NCI-H1694 (cell line): ENCODE results near the gene LENEP.

Source experiments
- DNase-seq: peaks from one replicate; lab custom pipeline; 2025; lab: John Stamatoyannopoulos, UW

The LENEP gene

DNA sequence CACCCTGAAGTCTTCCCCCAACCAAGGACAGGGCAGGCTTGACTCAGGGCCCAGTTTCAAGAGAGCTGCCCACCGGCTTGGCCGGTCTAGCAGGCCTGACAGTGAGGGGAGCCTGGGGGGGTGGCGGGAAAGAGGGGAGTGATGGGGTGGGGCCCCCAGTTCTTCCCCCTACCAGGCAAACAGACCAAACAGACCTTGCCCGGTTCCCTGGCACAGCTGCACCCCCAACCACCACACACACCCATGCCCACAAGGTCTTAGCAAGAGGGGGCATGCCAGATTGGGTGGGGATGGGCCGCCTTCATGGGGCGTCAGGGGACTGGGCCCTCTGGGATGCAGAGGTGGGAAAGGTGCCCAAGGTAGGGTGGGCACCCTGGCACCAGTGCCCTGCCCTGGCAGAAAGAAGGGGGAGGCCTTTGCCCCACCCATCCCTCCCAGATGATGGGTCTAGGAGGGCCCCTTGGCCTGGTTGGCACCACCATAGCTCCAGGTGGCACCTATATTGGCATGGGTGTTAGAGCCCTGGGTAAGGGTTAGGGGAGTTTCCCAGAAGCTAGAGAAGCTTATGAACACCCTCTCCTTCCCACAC lies 18.1 kb downstream of the LENEP start:
- no peak for DNase-seq

GRCh38 chr1:155012026-155012546 lies 18.7 kb downstream of the LENEP start:
- no peak for DNase-seq

GRCh38 chr1:155012776-155013602 lies 19.6 kb downstream of the LENEP start:
- no peak for DNase-seq

GRCh38 chr1:155013632-155014031 lies 20.2 kb downstream of the LENEP start:
- no peak for DNase-seq

GRCh38 chr1:155014709-155015508 lies 21.5 kb downstream of the LENEP start:
- no peak for DNase-seq

DNA sequence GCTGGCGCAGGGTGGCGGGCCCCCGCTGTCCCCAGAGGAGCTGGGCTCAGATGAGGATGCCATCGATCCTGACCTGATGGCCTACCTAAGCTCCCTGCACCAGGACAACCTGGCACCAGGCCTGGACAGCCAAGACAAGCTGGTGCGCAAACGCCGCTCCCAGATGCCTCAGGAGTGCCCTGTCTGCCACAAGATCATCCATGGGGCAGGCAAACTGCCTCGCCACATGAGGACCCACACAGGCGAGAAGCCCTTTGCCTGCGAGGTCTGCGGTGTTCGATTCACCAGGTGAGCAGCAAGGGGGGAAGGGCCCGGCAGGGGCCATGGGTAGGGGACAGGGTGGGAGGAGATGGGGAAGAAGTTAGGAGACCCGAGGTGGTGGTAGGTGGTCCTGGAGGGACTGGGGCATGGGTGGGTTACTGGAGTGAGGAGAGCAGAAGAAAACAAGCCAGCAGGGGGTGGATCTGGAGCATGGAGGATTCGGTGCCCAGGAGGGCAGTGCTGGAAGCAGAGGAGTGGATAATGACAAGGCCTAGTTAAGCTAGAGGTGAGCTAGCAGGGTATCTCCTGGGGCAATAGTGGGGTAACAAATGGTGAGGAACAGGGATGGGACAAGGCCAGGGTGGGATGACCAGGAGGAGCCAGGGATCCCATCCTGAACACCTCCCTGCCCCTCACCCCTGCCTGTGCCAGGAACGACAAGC lies 22.3 kb downstream of the LENEP start:
- DNase-seq, result no peak

DNA sequence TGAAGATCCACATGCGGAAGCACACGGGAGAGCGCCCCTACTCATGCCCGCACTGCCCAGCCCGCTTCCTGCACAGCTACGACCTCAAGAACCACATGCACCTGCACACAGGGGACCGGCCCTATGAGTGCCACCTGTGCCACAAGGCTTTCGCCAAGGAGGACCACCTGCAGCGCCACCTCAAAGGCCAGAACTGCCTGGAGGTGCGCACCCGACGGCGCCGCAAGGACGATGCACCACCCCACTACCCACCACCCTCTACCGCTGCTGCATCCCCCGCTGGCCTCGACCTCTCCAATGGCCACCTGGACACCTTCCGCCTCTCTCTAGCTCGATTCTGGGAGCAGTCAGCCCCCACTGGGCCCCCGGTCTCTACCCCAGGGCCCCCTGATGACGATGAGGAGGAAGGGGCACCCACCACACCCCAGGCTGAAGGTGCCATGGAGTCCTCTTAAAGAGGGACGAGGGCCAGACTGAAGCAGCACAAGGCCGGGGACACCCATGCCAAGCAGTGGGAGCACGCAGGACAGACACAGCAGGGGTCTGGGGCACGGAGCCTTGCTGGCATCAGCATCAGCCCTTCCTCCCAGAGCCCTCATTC lies 22.9 kb downstream of the LENEP start:
- DNase-seq, result no peak

DNA sequence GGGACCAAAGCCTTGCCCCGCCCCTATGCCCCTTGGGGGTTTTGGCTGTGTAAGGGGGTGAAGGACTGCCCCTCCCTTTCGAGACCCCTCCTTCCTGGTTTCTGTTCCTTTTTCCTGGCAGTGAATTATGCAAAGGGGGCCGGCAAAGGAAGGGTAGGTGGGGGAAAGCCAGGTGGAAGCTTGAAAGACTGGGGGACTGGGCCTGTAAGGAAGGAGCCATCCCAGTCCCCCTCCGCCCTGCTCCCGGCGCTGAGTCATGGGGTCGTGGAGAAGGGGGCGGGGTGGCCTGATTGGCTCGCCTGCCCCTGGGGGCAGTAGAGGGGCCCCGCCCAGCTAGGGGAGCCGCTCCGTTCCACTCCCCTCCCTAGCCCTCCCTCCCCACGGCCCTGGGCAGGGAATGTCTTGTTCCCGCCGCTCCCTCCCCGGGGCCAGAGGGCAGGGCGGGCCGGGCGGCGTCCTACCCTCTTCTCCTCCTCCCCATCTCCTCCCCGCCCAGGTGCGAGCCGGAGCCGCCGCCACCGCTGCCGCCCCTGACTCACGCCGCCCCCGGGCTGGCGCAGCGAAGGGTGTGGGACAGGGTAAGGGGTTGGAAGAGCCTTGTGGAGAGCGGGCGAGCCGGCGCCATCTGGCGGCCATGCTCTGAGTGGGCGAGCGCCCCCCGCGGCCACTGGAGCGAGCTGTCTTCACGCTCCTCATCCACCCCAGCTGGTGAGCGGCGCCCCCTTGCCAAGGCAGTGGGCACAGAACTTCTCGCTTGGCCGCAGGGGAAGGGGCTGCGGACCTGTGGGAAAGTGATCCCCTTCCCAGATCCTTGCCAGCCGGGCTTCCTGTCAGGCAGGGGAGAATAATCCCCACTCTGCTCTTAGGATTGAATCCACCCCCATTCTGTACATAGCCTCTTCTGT lies 23.9 kb downstream of the LENEP start:
- peak; percentile 95 for DNase-seq

GRCh38 chr1:155017946-155018316 lies 24.5 kb downstream of the LENEP start:
- DNase-seq, result no peak

GRCh38 chr1:155018617-155019348 lies 25.4 kb downstream of the LENEP start:
- no peak for DNase-seq

GRCh38 chr1:155019377-155020245 lies 26.2 kb downstream of the LENEP start:
- DNase-seq, result no peak

GRCh38 chr1:155022136-155022926 lies 28.9 kb downstream of the LENEP start:
- DNase-seq, result no peak

DNA sequence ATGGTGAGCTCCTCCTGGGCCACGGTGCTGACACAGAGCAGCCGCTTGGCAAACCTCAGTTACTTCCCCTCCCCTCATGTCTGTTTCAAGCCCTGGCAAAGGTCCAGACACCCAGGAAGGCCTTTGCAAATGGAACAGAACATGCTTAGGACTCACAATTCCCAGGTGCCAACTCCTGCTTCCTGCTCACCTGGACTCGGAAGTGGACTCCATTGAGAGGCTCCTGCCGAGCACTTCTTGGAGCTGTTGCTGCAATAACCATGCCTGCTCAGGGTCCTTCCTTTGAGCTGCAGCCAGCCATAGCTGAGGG lies 29.5 kb downstream of the LENEP start:
- DNase-seq, result no peak

DNA sequence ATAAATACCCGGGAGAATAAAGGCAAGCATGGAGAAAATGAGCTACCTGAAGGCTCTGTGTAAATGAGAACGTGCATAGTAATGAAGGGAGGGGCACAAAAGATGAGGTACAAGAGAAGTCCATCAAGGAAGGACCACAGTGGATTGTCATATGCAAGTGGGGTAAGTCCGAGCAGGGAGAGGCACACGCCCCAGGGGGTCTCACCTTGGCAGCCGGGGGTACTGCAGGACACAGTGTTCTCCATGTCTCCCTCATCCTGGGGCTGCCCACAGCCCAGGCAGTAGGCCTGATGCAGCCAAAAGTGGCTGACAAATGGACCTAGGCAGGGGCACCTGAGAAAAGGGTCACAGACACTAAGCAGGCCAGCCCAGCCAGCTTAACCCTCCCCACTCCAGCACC lies 30.2 kb downstream of the LENEP start:
- no peak for DNase-seq

DNA sequence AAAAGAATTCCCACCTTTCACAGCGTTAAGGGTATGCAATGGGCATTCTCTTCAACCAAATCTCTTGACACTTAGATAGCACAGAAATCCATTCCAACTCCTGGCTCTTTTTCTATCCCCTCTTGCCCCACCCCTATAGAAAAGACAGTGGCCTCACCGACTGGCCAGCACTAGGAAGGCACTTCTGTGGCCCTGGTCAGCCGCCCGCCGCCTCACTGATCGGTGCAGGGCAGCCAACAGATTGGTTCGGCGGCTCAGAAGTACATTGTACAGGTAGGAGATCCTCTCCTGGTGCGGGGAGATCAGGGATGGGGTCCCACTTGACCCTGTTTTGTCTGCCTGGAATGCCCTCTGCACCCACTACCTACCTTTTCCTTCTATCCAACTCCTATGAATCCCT lies 30.9 kb downstream of the LENEP start:
- no peak for DNase-seq

- no peak for DNase-seq
Observed at GRCh38 chr1:155026154-155026553, 32.8 kb downstream of the LENEP start.

GRCh38 chr1:155026588-155026987 lies 33.2 kb downstream of the LENEP start:
- no peak for DNase-seq

GRCh38 chr1:155029513-155030242 lies 36.3 kb downstream of the LENEP start:
- no peak for DNase-seq
